GM12875 (cell line): ENCODE data around the gene PARVB.
A peak's percentile ranks its signal among the peaks of the same experiment; 100 is the strongest.

Experiments
- H3K4me3 ChIP-seq: one replicate; pipeline ENCODE4 v1.5.1; 2011; ENCODE audit warnings: low read depth, low read length, control low read depth
- CTCF ChIP-seq: IDR thresholded peaks from 2 replicates; pipeline ENCODE4 v1.5.1; 2011; ENCODE audit warnings: low read depth, mild to moderate bottlenecking, control low read depth, inconsistent platforms, low read length, moderate library complexity, borderline replicate concordance; ENCODE audit not compliant: insufficient read depth

PARVB gene

GRCh38 chr22:44019846-44020245, 4.3 kb upstream of the PARVB start:
- H3K4me3 ChIP-seq: no peak overlapping the region
- TF ChIP-seq CTCF: no peak

GRCh38 chr22:44020981-44021380, 3.1 kb upstream of the PARVB start:
- H3K4me3 ChIP-seq: no peak overlapping the region
- TF ChIP-seq CTCF: no peak

- no peak for TF ChIP-seq CTCF
- peak overlapping the region; percentile 82 for H3K4me3 ChIP-seq
Observed at GRCh38 chr22:44023404-44024287, 456 bp upstream of the PARVB start.

GRCh38 chr22:44025171-44026065, 1.3 kb downstream of the PARVB start:
- no peak for TF ChIP-seq CTCF
- H3K4me3 ChIP-seq: peak overlapping the region; percentile 88

- no peak for TF ChIP-seq CTCF
- peak overlapping the region; percentile 88 for H3K4me3 ChIP-seq
Observed at GRCh38 chr22:44026066-44026629, 2.0 kb downstream of the PARVB start.

GRCh38 chr22:44026630-44027511, 2.8 kb downstream of the PARVB start:
- no peak for TF ChIP-seq CTCF
- H3K4me3 ChIP-seq: peak overlapping the region; percentile 88
